ENCODE measurements around the gene RALGDS. TPM values are rescaled to one million over a fixed set of nuclear protein-coding genes. Genes with fewer than 3 reads are reported as not detected.

Gene RALGDS
- total and polyA plus RNA-seq, 9 of the 15 experiments (the other 6 are each of a cell fraction or from before 2014, with no cell fraction given), result 0.75 to 43.3 (median 27.1) TPM

GRCh38 chr9:133122935-133123611 lies 2.0 kb upstream of the RALGDS start (continued):
- TF ChIP-seq HSF4 (CRISPR knock-in tag; IDR thresholded peaks at IDR 0.05; ENCODE audit: borderline replicate concordance), result no peak
- no peak for TF ChIP-seq SRSF9 (IDR thresholded peaks at IDR 0.05; ENCODE audit: borderline replicate concordance, low read depth, low read length)
- no peak for TF ChIP-seq CSDE1 (IDR thresholded peaks at IDR 0.05)
- no peak for TF ChIP-seq SLC30A9 (CRISPR knock-in tag; IDR thresholded peaks at IDR 0.05)
- no peak for TF ChIP-seq HMG20A (CRISPR knock-in tag; conservative IDR thresholded peaks at IDR 0.05)
- TF ChIP-seq HDAC8 (tag; IDR thresholded peaks at IDR 0.05), result no peak
- no peak for TF ChIP-seq ZNF449 (CRISPR knock-in tag; IDR thresholded peaks at IDR 0.05)
- TF ChIP-seq BHLHE40 (IDR thresholded peaks at IDR 0.05; ENCODE audit: low read length), result no peak
- TF ChIP-seq NKRF (IDR thresholded peaks at IDR 0.05; ENCODE audit: borderline replicate concordance), result no peak
- TF ChIP-seq, protein P1, sequence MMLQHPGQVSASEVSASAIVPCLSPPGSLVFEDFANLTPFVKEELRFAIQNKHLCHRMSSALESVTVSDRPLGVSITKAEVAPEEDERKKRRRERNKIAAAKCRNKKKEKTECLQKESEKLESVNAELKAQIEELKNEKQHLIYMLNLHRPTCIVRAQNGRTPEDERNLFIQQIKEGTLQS (IDR thresholded peaks at IDR 0.05), result peak; percentile 73
- TF ChIP-seq, protein P1 (CRISPR knock-in tag; conservative IDR thresholded peaks at IDR 0.05), result no peak
- TF ChIP-seq ZNF699 (CRISPR knock-in tag; IDR thresholded peaks at IDR 0.05; ENCODE audit: insufficient replicate concordance), result no peak
- no peak for TF ChIP-seq PTRF (tag; IDR thresholded peaks at IDR 0.05)
- TF ChIP-seq SAFB (IDR thresholded peaks at IDR 0.05; ENCODE audit: borderline replicate concordance, low read depth, low read length), result no peak
- TF ChIP-seq EP300 (IDR thresholded peaks at IDR 0.05; ENCODE audit: low read length), result peak; percentile 84
- TF ChIP-seq ZFP36 (IDR thresholded peaks at IDR 0.05; ENCODE audit: low read depth, low read length, partially characterized antibody), result peak; percentile 11
- TF ChIP-seq ZFP1 (CRISPR knock-in tag; IDR thresholded peaks at IDR 0.05), result no peak
- TF ChIP-seq ATF7 (IDR thresholded peaks at IDR 0.05), result peak; percentile 79
- TF ChIP-seq, protein P2, sequence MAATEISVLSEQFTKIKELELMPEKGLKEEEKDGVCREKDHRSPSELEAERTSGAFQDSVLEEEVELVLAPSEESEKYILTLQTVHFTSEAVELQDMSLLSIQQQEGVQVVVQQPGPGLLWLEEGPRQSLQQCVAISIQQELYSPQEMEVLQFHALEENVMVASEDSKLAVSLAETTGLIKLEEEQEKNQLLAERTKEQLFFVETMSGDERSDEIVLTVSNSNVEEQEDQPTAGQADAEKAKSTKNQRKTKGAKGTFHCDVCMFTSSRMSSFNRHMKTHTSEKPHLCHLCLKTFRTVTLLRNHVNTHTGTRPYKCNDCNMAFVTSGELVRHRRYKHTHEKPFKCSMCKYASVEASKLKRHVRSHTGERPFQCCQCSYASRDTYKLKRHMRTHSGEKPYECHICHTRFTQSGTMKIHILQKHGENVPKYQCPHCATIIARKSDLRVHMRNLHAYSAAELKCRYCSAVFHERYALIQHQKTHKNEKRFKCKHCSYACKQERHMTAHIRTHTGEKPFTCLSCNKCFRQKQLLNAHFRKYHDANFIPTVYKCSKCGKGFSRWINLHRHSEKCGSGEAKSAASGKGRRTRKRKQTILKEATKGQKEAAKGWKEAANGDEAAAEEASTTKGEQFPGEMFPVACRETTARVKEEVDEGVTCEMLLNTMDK (IDR thresholded peaks at IDR 0.05; ENCODE audit: borderline replicate concordance, insufficient read depth, low read depth, low read length, poor library complexity, severe bottlenecking), result no peak
- no peak; the same call in 1 of the 2 replicates for TF ChIP-seq ZNF24 (IDR thresholded peaks at IDR 0.05)
- no peak for TF ChIP-seq ZNF436 (CRISPR knock-in tag; IDR thresholded peaks at IDR 0.05)
- TF ChIP-seq RBM15 (IDR thresholded peaks at IDR 0.05; ENCODE audit: insufficient read depth, low read length), result no peak
- no peak for TF ChIP-seq MYBL2 (IDR thresholded peaks at IDR 0.05; ENCODE audit: low read depth)
- TF ChIP-seq MYBL2 (CRISPR knock-in tag; IDR thresholded peaks at IDR 0.05; ENCODE audit: borderline replicate concordance), result no peak
